B cell (primary cell): Measurements from ENCODE around the gene NME9.

ENCODE experiments used
- EZH2 ChIP-seq: IDR thresholded peaks from 2 replicates; pipeline ENCODE4 v1.6.1; 2012; ENCODE audit warnings: borderline replicate concordance, low read depth, mild to moderate bottlenecking, moderate library complexity, low read length; ENCODE audit not compliant: insufficient read depth, poor library complexity, severe bottlenecking
- TF ChIP-seq, protein P1 (sequence below): fragments of 200-600 bp; IDR thresholded peaks from one replicate; pipeline ENCODE4 v1.8.0; 2022; ENCODE audit warnings: antibody characterized with exemption, mild to moderate bottlenecking

DNA sequence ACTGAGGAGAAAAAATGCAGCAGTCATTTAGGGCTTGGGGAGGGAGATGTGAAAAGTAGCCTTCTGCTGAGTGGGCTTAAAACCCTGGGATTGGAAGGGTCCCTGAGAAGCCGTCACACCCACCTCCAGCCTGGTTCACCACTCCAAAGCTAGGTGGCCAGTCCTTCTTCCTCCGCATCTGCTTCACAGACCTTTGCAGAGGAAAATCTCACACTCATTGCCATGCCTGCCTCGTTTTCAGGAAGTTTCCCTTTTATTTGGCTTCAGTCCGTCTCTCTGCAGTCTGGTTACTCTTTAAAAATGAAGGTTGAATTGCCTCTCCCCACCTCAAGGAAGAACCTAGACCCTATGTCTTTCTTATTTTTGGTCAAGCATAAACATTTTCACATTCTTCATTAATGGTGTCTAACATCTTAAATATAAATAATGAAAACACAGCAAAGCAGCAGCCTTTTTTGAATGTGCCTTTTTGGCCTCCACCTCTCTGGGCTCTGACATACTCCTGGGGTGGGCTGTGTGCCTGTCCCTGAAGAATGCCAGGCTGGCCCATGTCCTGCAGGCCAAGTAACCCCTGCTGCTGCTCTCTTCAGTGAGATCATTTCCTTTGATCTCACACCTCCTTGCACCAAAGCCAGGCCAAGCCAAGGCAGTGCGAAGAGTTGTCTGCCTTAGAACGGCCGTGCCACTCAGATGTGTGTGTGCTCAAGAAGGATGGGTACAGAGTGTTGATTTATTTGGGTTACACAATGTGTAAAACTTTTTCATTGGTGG is 29.7 kb upstream of the NME9 start:
- TF ChIP-seq, protein P1, sequence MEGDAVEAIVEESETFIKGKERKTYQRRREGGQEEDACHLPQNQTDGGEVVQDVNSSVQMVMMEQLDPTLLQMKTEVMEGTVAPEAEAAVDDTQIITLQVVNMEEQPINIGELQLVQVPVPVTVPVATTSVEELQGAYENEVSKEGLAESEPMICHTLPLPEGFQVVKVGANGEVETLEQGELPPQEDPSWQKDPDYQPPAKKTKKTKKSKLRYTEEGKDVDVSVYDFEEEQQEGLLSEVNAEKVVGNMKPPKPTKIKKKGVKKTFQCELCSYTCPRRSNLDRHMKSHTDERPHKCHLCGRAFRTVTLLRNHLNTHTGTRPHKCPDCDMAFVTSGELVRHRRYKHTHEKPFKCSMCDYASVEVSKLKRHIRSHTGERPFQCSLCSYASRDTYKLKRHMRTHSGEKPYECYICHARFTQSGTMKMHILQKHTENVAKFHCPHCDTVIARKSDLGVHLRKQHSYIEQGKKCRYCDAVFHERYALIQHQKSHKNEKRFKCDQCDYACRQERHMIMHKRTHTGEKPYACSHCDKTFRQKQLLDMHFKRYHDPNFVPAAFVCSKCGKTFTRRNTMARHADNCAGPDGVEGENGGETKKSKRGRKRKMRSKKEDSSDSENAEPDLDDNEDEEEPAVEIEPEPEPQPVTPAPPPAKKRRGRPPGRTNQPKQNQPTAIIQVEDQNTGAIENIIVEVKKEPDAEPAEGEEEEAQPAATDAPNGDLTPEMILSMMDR, result no peak
- no peak for TF ChIP-seq EZH2
